ENCODE measurements around the gene CD80. TPM values are rescaled to one million over a fixed set of nuclear protein-coding genes. Genes with fewer than 3 reads are reported as not detected.
"Not testable (repeated sequence)": the region's sequence is repeated elsewhere in the genome, so short reads cannot be mapped to it uniquely, and the experiment has no call there.

CD80 gene, protein sequence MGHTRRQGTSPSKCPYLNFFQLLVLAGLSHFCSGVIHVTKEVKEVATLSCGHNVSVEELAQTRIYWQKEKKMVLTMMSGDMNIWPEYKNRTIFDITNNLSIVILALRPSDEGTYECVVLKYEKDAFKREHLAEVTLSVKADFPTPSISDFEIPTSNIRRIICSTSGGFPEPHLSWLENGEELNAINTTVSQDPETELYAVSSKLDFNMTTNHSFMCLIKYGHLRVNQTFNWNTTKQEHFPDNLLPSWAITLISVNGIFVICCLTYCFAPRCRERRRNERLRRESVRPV
- total RNA-seq (2014; rRNA removed; shearing (Covaris generic); ENCODE audit: low replicate concordance): not detected in 2 replicates

GRCh38 chr3:119559441-119559963 lies at the start of gene CD80:
CD80 (minus strand) TSS chr3:119559614; CDS start chr3:119557728, 1,886 bp downstream.
- in situ Hi-C loops (cut with HindIII; ENCODE audit: low pct_unique_long_range_greater_than_20kb, low sequenced_read_pairs): no loop called here
- no peak for DNase-seq (ENCODE audit: low read depth)

GRCh38 chr3:119608405-119609000 lies 49.1 kb upstream of the CD80 start:
- in situ Hi-C loops (cut with HindIII; ENCODE audit: low pct_unique_long_range_greater_than_20kb, low sequenced_read_pairs): no loop called here
- no peak for DNase-seq (ENCODE audit: low read depth)

- in situ Hi-C loops (cut with HindIII; ENCODE audit: low pct_unique_long_range_greater_than_20kb, low sequenced_read_pairs): no loop called here
- DNase-seq (ENCODE audit: low read depth): no peak
Measured at GRCh38 chr3:119604878-119605277, 45.5 kb upstream of the CD80 start.

DNA sequence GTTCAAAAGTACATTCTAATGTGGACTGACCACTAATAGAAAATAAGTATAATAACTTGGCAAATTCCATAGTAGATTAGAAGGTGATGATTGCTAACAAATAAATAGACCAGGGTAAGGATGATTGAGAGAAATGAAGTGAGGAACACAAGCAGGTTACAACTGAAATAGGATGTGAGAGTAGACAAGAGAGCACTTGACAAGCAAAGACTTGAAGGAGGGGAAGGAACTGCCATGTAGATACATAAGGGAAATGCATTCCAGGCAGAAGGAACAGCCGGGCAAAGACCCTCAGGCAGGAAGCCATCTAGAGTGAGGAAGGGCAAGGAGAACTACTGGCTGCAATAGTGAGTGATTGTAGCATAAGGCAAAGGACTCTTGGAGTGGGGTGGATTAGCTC lies 43.3 kb upstream of the CD80 start:
- in situ Hi-C loops (cut with HindIII; ENCODE audit: low pct_unique_long_range_greater_than_20kb, low sequenced_read_pairs): no loop called here
- no peak for DNase-seq (ENCODE audit: low read depth)

GRCh38 chr3:119601154-119601553 lies 41.7 kb upstream of the CD80 start:
- in situ Hi-C loops (cut with HindIII; ENCODE audit: low pct_unique_long_range_greater_than_20kb, low sequenced_read_pairs): no loop called here
- DNase-seq (ENCODE audit: low read depth): no peak

- no peak for DNase-seq (ENCODE audit: low read depth)
- in situ Hi-C loops (cut with HindIII; ENCODE audit: low pct_unique_long_range_greater_than_20kb, low sequenced_read_pairs): no loop called here
Measured at GRCh38 chr3:119600732-119601131, 41.3 kb upstream of the CD80 start.

DNA sequence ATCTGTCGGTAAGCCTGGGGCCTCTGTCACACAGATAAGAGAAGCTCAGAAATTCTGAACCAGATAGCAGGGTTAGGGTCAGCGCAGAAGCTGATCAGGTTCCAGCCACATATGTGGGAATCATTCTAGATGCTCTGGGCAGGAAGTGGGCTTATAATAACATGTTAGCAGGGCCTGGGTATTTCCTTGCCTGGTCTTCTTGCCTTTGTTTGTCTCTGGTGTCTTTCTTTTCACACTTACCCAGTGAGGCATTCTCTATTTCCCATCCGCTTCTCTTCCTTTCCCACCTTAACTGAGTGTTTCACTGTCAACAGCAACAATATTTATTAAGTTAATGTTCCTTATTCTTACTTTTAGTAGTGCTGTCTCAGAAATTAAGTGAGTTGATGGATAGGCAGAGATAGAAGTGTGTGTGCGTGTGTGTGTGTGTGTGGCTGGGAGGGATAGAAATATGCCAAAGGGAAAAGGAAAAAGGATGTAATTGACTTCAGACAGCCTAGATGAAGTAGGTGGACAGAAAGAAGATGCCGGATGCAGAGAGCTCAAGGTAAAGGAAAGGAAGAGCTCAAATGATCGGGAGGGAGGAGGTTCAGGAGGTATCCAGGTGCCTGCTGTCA lies 40.3 kb upstream of the CD80 start:
- DNase-seq (ENCODE audit: low read depth): no peak
- in situ Hi-C loops (cut with HindIII; ENCODE audit: low pct_unique_long_range_greater_than_20kb, low sequenced_read_pairs): no loop called here

GRCh38 chr3:119598410-119599098 lies 39.1 kb upstream of the CD80 start:
- DNase-seq (ENCODE audit: low read depth): no peak
- in situ Hi-C loops (cut with HindIII; ENCODE audit: low pct_unique_long_range_greater_than_20kb, low sequenced_read_pairs): no loop called here

DNA sequence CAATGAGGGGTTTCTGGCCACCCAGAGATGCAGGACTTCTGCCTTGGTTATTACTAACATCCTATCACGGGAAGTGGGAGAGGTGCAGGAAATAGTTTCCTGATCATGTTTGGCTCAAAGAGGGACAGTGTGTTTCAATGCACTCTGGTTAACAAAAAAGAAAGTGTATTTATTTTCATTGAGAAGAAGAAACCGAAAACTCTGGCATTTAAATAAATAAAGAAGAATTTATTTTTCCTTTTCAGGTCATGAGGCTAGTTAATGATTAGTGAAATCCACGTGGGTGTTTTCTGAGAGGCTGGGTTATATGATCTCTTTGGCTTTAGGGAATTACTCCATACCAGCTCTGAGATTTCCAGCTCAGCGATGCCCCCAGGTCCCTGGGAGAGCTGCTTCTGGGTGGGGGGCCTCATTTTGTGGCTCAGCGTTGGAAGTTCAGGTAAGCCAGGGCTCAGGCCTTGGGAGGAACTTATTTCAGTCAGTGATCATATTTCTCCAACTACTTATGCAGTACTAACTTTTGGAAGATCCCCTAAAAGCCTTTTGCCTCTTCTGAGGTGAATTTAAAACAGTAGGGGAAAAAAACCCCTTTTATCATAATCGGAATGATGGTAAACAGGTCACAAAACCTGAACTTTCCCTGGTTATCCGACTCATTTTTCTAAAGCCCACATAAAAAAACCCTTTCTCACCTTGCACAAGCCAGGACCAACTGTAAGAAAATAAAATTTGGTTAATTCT lies 38.3 kb upstream of the CD80 start, which contains the start of gene PLA1A:
Gene PLA1A, plus strand, starts transcription at position 338 of the 741 bp plus-strand sequence. Its CDS starts 29 bp downstream, at position 367.
- in situ Hi-C loops (cut with HindIII; ENCODE audit: low pct_unique_long_range_greater_than_20kb, low sequenced_read_pairs): no loop called here
- DNase-seq (ENCODE audit: low read depth): peak; percentile 59

DNA sequence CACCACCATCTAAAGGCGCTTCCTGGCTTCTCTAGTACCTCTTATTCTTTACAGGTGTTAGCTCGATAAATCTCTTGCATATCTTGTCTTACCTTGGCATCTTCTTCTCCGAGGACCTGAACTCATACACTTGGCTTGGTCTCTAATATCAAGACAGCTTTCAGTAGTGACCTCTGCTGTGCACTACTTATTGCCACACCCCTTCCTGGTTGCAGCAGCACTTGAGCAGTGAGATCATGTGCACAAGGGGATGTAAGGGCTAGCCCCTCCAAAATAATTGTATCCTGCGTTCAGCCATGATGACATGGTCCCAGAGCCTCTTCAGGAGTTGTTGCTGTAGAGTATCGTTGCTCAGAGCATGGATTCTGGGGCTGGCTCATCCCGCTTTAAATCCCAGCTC lies 37.0 kb upstream of the CD80 start:
- DNase-seq (ENCODE audit: low read depth): peak; percentile 5
- in situ Hi-C loops (cut with HindIII; ENCODE audit: low pct_unique_long_range_greater_than_20kb, low sequenced_read_pairs): no loop called here

DNA sequence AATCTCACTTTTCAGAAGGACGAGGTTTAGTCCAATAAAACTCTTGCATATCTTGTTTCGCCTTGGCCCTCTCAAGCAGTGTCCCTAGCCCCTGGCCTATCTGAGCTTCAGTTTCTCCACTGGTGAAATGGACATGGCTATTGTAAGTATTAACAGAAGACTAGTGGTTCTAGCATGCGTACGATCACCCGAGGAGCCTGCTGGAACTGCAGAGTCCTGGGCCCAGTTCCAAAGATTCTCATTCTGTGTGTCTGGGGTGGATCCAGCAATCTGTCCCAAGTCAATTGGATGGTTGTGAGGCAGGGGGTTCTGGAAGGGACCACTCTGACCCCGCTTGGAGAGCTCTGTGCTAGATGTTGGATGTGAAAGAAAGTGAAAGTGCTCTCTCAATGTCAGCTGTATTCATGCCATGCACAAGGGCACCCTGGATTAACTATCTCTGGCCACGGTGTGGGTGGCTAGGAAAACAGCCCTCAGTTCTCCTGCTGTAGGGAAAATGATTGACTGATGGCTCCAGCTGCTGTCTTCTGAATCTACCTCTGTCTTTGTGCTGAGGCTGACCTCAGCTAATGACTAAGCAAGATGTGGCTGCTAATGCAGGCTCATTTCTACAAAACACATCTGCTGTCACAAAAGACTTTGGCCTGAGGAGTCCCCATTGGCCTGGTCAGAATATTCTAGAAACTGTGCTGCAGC lies 36.4 kb upstream of the CD80 start:
- in situ Hi-C loops (cut with HindIII; ENCODE audit: low pct_unique_long_range_greater_than_20kb, low sequenced_read_pairs): no loop called here
- DNase-seq (ENCODE audit: low read depth): peak; percentile 41

DNA sequence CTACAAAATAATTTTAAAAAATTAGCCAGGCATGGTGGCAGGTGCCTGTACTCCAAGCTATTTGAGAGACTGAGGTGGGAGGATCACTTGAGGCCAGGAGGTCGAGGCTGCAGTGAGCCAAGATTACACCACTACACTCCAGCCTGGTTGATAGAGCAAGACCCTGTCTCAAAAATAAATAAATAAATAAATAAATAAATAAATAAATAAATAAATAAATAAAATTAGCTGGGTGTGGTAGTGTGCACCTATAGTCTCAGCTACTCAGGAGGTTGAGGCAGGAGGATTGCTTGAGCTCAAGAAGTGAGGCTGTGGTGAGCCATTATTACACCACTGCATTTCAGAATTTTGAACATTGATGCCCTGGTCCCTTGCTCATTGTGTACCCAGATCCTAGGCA lies 35.5 kb upstream of the CD80 start:
- DNase-seq (ENCODE audit: low read depth); in situ Hi-C loops (cut with HindIII; ENCODE audit: low pct_unique_long_range_greater_than_20kb, low sequenced_read_pairs): not testable (repeated sequence)

- in situ Hi-C loops (cut with HindIII; ENCODE audit: low pct_unique_long_range_greater_than_20kb, low sequenced_read_pairs): no loop called here
- no peak for DNase-seq (ENCODE audit: low read depth)
Measured at GRCh38 chr3:119594066-119594465, 34.7 kb upstream of the CD80 start.

GRCh38 chr3:119592861-119593260 lies 33.4 kb upstream of the CD80 start:
- DNase-seq (ENCODE audit: low read depth): no peak
- in situ Hi-C loops (cut with HindIII; ENCODE audit: low pct_unique_long_range_greater_than_20kb, low sequenced_read_pairs): no loop called here

- DNase-seq (ENCODE audit: low read depth): no peak
- in situ Hi-C loops (cut with HindIII; ENCODE audit: low pct_unique_long_range_greater_than_20kb, low sequenced_read_pairs): no loop called here
Measured at GRCh38 chr3:119590706-119591105, 31.3 kb upstream of the CD80 start.

DNA sequence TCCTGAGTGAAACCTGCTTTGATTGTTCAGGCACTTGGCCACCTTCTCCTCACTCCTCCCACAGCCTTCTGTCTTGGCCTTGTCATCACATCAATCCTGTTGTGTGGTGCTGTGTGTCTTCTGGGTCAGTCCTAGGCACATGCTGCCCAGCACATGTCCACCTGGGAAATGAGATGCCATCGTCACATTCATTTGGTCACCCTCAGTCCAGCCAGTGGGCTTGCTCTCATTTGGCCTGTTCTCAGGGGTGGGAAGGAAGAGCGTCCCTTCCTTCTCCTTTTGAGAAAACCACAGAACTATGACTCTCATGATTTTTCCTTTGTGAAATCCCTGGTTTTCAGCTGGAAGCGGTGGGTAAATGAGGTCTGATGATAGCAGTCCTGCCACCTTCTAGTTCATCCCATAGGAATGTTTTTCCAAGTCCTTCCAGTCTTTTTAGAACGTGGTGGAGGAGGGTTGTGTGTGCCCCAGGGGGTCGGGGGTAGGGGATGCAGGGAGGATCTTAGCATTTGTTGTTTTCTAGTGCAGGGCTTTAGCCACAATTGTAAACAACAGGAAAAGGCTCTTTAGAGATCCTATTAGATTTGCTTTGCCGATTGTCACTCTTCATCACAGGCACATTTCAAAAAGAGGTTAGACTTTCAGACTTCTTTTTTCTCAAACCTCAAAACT lies 29.8 kb upstream of the CD80 start:
- in situ Hi-C loops (cut with HindIII; ENCODE audit: low pct_unique_long_range_greater_than_20kb, low sequenced_read_pairs): no loop called here
- DNase-seq (ENCODE audit: low read depth): no peak

DNA sequence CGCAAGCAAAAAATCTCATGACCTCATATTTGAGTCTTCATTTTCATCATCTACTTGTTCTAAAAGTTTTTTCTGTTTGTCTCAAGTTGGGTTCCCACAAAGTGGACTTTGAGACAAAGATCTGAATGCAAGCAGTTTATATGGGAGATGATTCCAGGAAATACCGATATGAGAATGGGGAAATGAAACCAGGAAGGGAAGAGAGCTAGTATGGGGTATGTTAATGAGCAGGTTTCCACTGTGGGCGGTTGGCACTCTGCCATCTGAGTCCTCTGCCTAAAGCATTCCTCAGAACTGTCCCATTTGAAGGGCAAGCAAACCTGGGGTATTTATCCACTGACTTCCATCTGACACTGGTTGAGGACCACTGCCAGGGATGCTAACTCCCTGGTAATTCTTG lies 28.7 kb upstream of the CD80 start:
- no peak for DNase-seq (ENCODE audit: low read depth)
- in situ Hi-C loops (cut with HindIII; ENCODE audit: low pct_unique_long_range_greater_than_20kb, low sequenced_read_pairs): no loop called here
